Thoracic aorta (tissue), 2 donors: Measurements from ENCODE around the gene HOXA5. TPM values are rescaled to one million over a fixed set of nuclear protein-coding genes. Genes with fewer than 3 reads are reported as not detected.

Source experiments
- ATAC-seq: fragments of 150-250 bp; one replicate; pipeline ENCODE4 v1.8.0; 2017; ENCODE audit warnings: low read depth; ENCODE audit not compliant: insufficient number of reproducible peaks, low FRiP score
- DNase-seq: peaks from one replicate; pipeline ENCODE4 v3.0.0-alpha.2; 2020; ENCODE audit warnings: low spot score
- H3K27ac ChIP-seq, 2 donors: fragments of 200-600 bp; sonication (generic); 1 replicate in 1 of 2; 2 replicates in 1 of 2; pipeline ENCODE4 v1.5.1; 2016; ENCODE audit warnings: mild to moderate bottlenecking in 2 of 2, moderate library complexity in 2 of 2
- H3K27me3 ChIP-seq: fragments of 200-600 bp; sonication (generic); replicated peaks from 2 replicates; pipeline ENCODE4 v1.6.0; 2016; ENCODE audit warnings: mild to moderate bottlenecking; ENCODE audit not compliant: insufficient read depth
- H3K36me3 ChIP-seq: fragments of 200-600 bp; sonication (generic); one replicate; pipeline ENCODE4 v1.5.1; 2016
- H3K4me1 ChIP-seq, 2 donors: fragments of 200-600 bp; sonication (generic); 1 replicate in 1 of 2; 2 replicates in 1 of 2; pipeline versions ENCODE4 v1.5.1 to v1.6.0; 2016; ENCODE audit warnings: low read depth in 2 of 2, mild to moderate bottlenecking in 1 of 2; ENCODE audit not compliant: control insufficient read depth in 1 of 2
- H3K4me3 ChIP-seq: fragments of 200-600 bp; sonication (generic); 2 replicates; pipeline ENCODE4 v1.5.1; 2016; ENCODE audit warnings: mild to moderate bottlenecking
- H3K9me3 ChIP-seq: fragments of 200-600 bp; sonication (generic); 2 replicates; pipeline ENCODE4 v1.5.1; 2016
- CTCF ChIP-seq: fragments of 200-600 bp; sonication (generic); IDR thresholded peaks from one replicate; pipeline ENCODE4 v1.5.1; 2019; ENCODE audit warnings: antibody characterized with exemption
- total RNA-seq, 2 donors: library from RNA; depleted of rRNA; stranded (reverse); fragments of >200 nt; gene quantifications; one replicate each; pipeline versions ENCODE4 v1.1.0 to v1.2.3, GENCODE V29; 2016

Gene HOXA5
- total RNA-seq, 2 donors from 2014 or later, result 0.35 to 1.2 TPM

GRCh38 chr7:27189997-27190748, 46.7 kb upstream of the HOXA5 start:
- ATAC-seq, result no peak
- Histone ChIP-seq H3K27me3 (peaks cover 46% of the 10 kb centered on the region), H3K36me3 (no peaks in the 10 kb centered on the region), H3K27ac (no peak overlapping the region), H3K4me3 (no peak overlapping the region), H3K9me3 (no peaks in the 10 kb centered on the region), H3K4me1 (peaks cover 26 to 42% of the 10 kb centered on the region in 2 donors)
- no peak for DNase-seq
- no peak for TF ChIP-seq CTCF

GRCh38 chr7:27189295-27189996, 46.0 kb upstream of the HOXA5 start:
- Histone ChIP-seq H3K27ac (no peak overlapping the region), H3K27me3 (peaks cover 47% of the 10 kb centered on the region), H3K36me3 (no peaks in the 10 kb centered on the region), H3K9me3 (no peaks in the 10 kb centered on the region), H3K4me3 (peak overlapping the region; percentile 28), H3K4me1 (peaks cover 32 to 49% of the 10 kb centered on the region in 2 donors)
- DNase-seq (no peak), ATAC-seq (no peak)
- TF ChIP-seq CTCF, result no peak

- DNase-seq (no peak), ATAC-seq (no peak)
- Histone ChIP-seq H3K27ac (peak overlapping the region in 1 of 2 donors; percentile 5), H3K36me3 (no peaks in the 10 kb centered on the region), H3K9me3 (no peaks in the 10 kb centered on the region), H3K4me3 (peak overlapping the region; percentile 28), H3K27me3 (peaks cover 51% of the 10 kb centered on the region), H3K4me1 (peaks cover 40 to 57% of the 10 kb centered on the region in 2 donors)
- no peak for TF ChIP-seq CTCF
These were observed 45.2 kb upstream of the HOXA5 start for GRCh38 chr7:27188386-27189294.

GRCh38 chr7:27187475-27188385, 44.2 kb upstream of the HOXA5 start:
- peaks cover 34 to 61% of the 10 kb centered on the region in 2 donors for H3K4me1 ChIP-seq
- no peak for ATAC-seq

More at GRCh38 chr7:27187475-27188385, 44.2 kb upstream of the HOXA5 start:
- peak overlapping the region; percentile 28 for H3K4me3 ChIP-seq
- peaks cover 50% of the 10 kb centered on the region for H3K27me3 ChIP-seq
- no peaks in the 10 kb centered on the region for H3K9me3 ChIP-seq
- H3K27ac ChIP-seq, result peak overlapping the region in 1 of 2 donors; percentile 5
- H3K36me3 ChIP-seq, result no peaks in the 10 kb centered on the region
- no peak for DNase-seq
- no peak for TF ChIP-seq CTCF
